ENCODE results near the gene SALL4. TPM values are rescaled to one million over a fixed set of nuclear protein-coding genes. Genes with fewer than 3 reads are reported as not detected.

SALL4 gene
- total and polyA plus RNA-seq, 8 donors: under 0.01 to 2.8 (median 0.69) TPM; not detected in 4

DNA sequence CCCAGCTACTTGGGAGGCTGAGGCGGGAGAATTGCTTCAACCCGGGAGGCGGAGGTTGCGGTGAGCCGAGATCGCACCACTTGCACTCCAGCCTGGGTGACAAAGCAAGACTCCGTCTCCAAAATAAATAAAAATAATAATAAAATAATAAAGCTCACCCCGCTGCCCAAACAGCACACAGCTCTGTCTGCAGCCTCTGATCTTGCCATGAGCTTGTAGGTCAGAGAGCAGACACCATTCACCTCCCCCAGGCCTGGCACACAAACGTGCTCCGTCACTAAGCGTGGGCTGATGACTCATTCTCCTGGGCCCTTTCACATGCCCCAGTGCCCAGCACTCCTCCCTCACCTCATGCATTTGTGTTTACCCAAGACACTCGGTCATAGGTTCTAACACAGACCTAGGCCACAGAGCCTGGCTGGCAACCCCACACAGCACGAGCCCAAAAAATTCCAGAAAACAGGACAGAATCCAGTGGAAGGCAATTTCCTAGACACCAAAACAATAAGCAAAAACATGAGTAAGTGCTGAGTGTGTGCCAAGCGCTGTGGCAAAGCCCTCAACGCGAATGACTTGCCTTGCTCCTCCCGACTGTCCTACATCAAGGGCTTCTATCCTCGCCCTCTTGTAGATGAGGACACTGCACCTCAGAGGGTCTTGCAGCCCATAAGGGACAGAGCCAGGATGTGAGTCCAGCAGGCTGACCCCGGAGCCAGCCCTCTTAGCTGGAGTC is 52.1 kb downstream of the SALL4 start:
- intact Hi-C loops (cut with DNase I; ENCODE audit: low total_unique reads): no loop called here
- no peaks in the 10 kb centered on the region for H3K27me3 ChIP-seq
- 47 to 55% (median 50%) methylated on average over 18 to 19 of the region's 19 CpGs for WGBS, 5 donors

DNA sequence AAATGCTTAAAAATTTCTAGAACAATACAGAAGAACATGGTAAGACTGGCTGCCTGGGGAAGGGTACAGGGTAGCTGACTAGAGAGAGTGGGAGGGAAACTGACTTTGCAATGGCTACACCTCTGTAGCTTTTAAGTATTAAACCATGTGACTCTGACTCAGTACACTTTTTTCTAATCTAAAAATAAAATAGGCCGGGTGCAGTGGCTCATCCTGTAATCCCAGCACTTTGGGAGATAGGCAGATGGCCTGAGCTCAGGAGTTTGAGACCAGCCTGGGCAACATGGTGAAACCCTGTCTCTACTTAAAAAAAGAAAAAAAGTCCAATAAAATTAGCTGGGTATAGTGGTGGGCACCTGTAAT is 52.7 kb downstream of the SALL4 start:
- Histone ChIP-seq H3K27ac (peak overlapping the region; percentile 74 to 87 (median 78)), H3K4me1 (peaks cover 34 to 57% (median 47%) of the 10 kb centered on the region in 4 donors), H3K36me3 (no peaks in the 10 kb centered on the region), H3K9me3 (no peaks in the 10 kb centered on the region), H3K4me3 (no peak overlapping the region), H3K27me3 (no peaks in the 10 kb centered on the region)
- 4 to 23% (median 10%) methylated on average over 1 of the region's 1 CpG for WGBS, 5 donors
- intact Hi-C loops (cut with DNase I; ENCODE audit: low total_unique reads): no loop called here
- TF ChIP-seq POLR2AphosphoS5 (IDR thresholded peaks at IDR 0.05) (no peak), EP300 (IDR thresholded peaks at IDR 0.05) (no peak), POLR2A (IDR thresholded peaks at IDR 0.05) (no peak)
- TF ChIP-seq, protein P1, sequence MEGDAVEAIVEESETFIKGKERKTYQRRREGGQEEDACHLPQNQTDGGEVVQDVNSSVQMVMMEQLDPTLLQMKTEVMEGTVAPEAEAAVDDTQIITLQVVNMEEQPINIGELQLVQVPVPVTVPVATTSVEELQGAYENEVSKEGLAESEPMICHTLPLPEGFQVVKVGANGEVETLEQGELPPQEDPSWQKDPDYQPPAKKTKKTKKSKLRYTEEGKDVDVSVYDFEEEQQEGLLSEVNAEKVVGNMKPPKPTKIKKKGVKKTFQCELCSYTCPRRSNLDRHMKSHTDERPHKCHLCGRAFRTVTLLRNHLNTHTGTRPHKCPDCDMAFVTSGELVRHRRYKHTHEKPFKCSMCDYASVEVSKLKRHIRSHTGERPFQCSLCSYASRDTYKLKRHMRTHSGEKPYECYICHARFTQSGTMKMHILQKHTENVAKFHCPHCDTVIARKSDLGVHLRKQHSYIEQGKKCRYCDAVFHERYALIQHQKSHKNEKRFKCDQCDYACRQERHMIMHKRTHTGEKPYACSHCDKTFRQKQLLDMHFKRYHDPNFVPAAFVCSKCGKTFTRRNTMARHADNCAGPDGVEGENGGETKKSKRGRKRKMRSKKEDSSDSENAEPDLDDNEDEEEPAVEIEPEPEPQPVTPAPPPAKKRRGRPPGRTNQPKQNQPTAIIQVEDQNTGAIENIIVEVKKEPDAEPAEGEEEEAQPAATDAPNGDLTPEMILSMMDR (IDR thresholded peaks at IDR 0.05): no peak
- no peak for DNase-seq

More for the DNA sequence above, 52.1 kb downstream of the SALL4 start:
- Histone ChIP-seq H3K9me3 (no peaks in the 10 kb centered on the region), H3K4me3 (no peak overlapping the region), H3K27ac (peak overlapping the region; percentile 74 to 87 (median 78)), H3K4me1 (peaks cover 28 to 52% (median 45%) of the 10 kb centered on the region in 4 donors), H3K36me3 (no peaks in the 10 kb centered on the region)
- TF ChIP-seq, protein P1 (IDR thresholded peaks at IDR 0.05): no peak
- peak; percentile 49 to 89 (median 74) for TF ChIP-seq POLR2AphosphoS5 (IDR thresholded peaks at IDR 0.05)
- no peak for TF ChIP-seq EP300 (IDR thresholded peaks at IDR 0.05)
- peak; percentile 87 to 95 for DNase-seq

DNA sequence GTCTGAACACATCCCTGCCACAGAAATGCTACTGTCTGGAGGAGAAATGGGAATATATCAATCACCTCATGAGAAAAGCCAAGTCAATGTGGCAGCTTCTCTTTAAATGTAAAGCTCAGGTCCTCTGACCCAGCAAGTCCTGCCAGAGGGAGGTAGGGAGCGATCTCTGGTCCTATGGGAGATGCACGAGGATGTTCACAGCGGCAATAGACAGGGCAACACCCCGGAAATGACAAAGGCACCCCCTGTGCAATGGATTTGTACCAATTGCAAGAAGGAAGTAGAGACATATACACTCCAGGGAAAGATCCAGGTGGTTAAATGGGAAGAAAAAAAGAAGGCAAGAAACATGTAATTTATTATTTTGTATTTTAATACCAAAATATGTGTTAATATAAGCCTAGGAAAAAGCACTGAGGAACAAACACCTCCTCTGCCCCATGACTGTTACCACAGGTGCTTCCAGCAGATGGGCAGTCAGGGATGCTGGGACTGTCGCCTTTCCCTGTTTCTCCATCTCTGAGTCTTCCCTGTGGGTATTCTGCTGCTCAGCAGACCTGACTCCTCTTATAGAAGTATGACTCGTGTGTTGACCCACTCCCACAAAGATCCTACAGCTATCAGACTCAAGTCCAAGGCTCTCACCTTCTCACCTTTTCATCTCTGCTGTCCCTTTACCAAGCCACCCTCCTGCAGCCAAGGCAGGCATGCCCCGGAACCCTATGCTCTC is 55.0 kb downstream of the SALL4 start:
- H3K27me3 ChIP-seq: no peaks in the 10 kb centered on the region
- peaks cover 42 to 70% (median 51%) of the 10 kb centered on the region in 4 donors for H3K4me1 ChIP-seq
- no peaks in the 10 kb centered on the region for H3K36me3 ChIP-seq
- WGBS, 5 donors: 72 to 83% (median 77%) methylated on average over 7 of the region's 7 CpGs
- TF ChIP-seq POLR2A (IDR thresholded peaks at IDR 0.05) (no peak), EP300 (IDR thresholded peaks at IDR 0.05) (no peak), POLR2AphosphoS5 (IDR thresholded peaks at IDR 0.05) (no peak)
- TF ChIP-seq, protein P1 (IDR thresholded peaks at IDR 0.05): no peak
- peak overlapping the region in 1 of 5 donors; percentile 60 for H3K27ac ChIP-seq
- H3K9me3 ChIP-seq: no peaks in the 10 kb centered on the region
- no peak overlapping the region for H3K4me3 ChIP-seq
- DNase-seq: no peak
- intact Hi-C loops (cut with DNase I; ENCODE audit: low total_unique reads): no loop called here

DNA sequence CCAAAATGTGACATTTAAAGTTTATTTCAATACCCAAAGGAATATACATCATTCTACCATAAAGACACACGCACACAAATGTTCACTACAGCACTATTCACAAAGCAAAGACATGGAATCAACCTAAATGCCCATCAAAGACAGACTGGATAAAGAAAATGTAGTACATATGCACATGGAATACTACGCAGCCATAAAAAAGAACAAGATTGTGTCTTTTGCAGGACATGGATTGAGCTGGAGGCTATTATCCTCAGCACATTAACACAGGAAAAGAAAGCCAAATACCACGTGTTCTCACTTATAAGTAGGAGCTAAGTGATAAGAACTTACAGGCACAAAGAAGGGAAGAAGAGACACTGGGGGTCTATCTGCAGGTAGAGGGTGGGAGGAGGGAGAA is 56.5 kb downstream of the SALL4 start:
- peaks cover 37 to 72% (median 50%) of the 10 kb centered on the region in 4 donors for H3K4me1 ChIP-seq
- TF ChIP-seq EP300 (IDR thresholded peaks at IDR 0.05): no peak
- TF ChIP-seq, protein P1 (IDR thresholded peaks at IDR 0.05): no peak
- no peak for TF ChIP-seq POLR2AphosphoS5 (IDR thresholded peaks at IDR 0.05)
- TF ChIP-seq POLR2A (IDR thresholded peaks at IDR 0.05): no peak
- 82 to 91% (median 85%) methylated on average over 3 of the region's 3 CpGs for WGBS, 5 donors
- no peak for DNase-seq
- no peak overlapping the region for H3K4me3 ChIP-seq
- H3K9me3 ChIP-seq: no peaks in the 10 kb centered on the region
- H3K27me3 ChIP-seq: no peaks in the 10 kb centered on the region
- intact Hi-C loops (cut with DNase I; ENCODE audit: low total_unique reads): no loop called here
- no peaks in the 10 kb centered on the region for H3K36me3 ChIP-seq
- H3K27ac ChIP-seq: peak overlapping the region in 2 of 5 donors; percentile 82 to 83

Data from stomach (tissue), 9 donors.